GM10248 (cell line): ENCODE measurements around the gene ATP8B2.
"Not testable (repeated sequence)": the region's sequence is repeated elsewhere in the genome, so short reads cannot be mapped to it uniquely, and the experiment has no call there.

Experiments
- CTCF ChIA-PET: fragments of 300-600 bp; sonication (Branson Sonifier 250); formaldehyde crosslinking; extraction: SDS; loops from one replicate; lab custom pipeline; 2021; ENCODE audit warnings: antibody characterized with exemption; lab: Yijun Ruan, JAX
- POLR2A ChIA-PET: fragments of 350-650 bp; sonication (Branson Sonifier 250); formaldehyde crosslinking; extraction: SDS; loops from one replicate; lab custom pipeline; 2020; ENCODE audit warnings: antibody characterized with exemption; lab: Yijun Ruan, JAX
- DNase-seq: peaks from one replicate; pipeline ENCODE4 v3.0.0; 2012; ENCODE audit errors: extremely low spot score
- CTCF ChIP-seq: IDR thresholded peaks from 2 replicates; pipeline ENCODE4 v1.5.1; 2012; ENCODE audit warnings: mild to moderate bottlenecking, low read depth; ENCODE audit errors: extremely low read depth, missing control alignments, control extremely low read depth

The ATP8B2 gene

GRCh38 chr1:154316704-154317103 lies 8.6 kb upstream of the ATP8B2 start:
- ChIA-PET CTCF (interaction anchor here (1.7 to 4.2 kb wide), 2 partner anchors 10 to 26 kb away, joined by 4 to 31 read pairs; partner anchors contain the start of gene ATP8B2), POLR2A (no interaction called here)
- no peak for TF ChIP-seq CTCF
- no peak for DNase-seq

GRCh38 chr1:154318386-154318785 lies 6.9 kb upstream of the ATP8B2 start:
- no peak for DNase-seq
- TF ChIP-seq CTCF: no peak
- POLR2A ChIA-PET: no interaction called here
- CTCF ChIA-PET: interaction anchor here (1.6 kb wide), 1 partner anchor 18 kb away, joined by 7 read pairs; no protein-coding TSS in a partner anchor

- CTCF ChIA-PET: interaction anchor here (1.1 to 9.8 kb wide), 3 partner anchors 13 to 158 kb away, joined by 3 to 120 read pairs (median 3); no protein-coding TSS in a partner anchor
- TF ChIP-seq CTCF: no peak
- POLR2A ChIA-PET: no interaction called here
- no peak for DNase-seq
Observed at GRCh38 chr1:154320882-154321608, 4.3 kb upstream of the ATP8B2 start, which contains the start of gene AQP10. Gene AQP10, plus strand, starts transcription at chr1:154321093. Its CDS starts 63 bp downstream, at chr1:154321156.

- POLR2A ChIA-PET, DNase-seq: not testable (repeated sequence)
- CTCF ChIA-PET: interaction anchor here (9.8 kb wide), 1 partner anchor 13 kb away, joined by 120 read pairs; no protein-coding TSS in a partner anchor
Observed at GRCh38 chr1:154321609-154321934, 3.8 kb upstream of the ATP8B2 start.

- ChIA-PET POLR2A (no interaction called here), CTCF (interaction anchor here (1.0 to 15.6 kb wide), 6 partner anchors 11 to 186 kb away, joined by 3 to 211 read pairs (median 10); no protein-coding TSS in a partner anchor)
- TF ChIP-seq CTCF: no peak
- DNase-seq: no peak
Observed at GRCh38 chr1:154323493-154323892, 1.8 kb upstream of the ATP8B2 start.

GRCh38 chr1:154324241-154324640 lies 1.1 kb upstream of the ATP8B2 start:
- ChIA-PET CTCF (interaction anchor here (0.7 to 15.6 kb wide), 12 partner anchors 9 to 187 kb away, joined by 3 to 211 read pairs (median 4); no protein-coding TSS in a partner anchor), POLR2A (no interaction called here)
- no peak for DNase-seq
- TF ChIP-seq CTCF: no peak
